Osteoblast (primary cell): Measurements from ENCODE around the gene SOX5. TPM values are rescaled to one million over a fixed set of nuclear protein-coding genes. Genes with fewer than 3 reads are reported as not detected.

ENCODE experiments used
- DNase-seq: peaks from one replicate; pipeline ENCODE4 v3.0.0; 2011; ENCODE audit warnings: low spot score, mixed read lengths; ENCODE audit not compliant: insufficient read length; ENCODE audit errors: missing footprints
- H2AFZ ChIP-seq: 2 replicates; pipeline ENCODE4 v1.6.0; 2011; ENCODE audit warnings: mild to moderate bottlenecking, low read length
- H3K27ac ChIP-seq: 2 replicates; pipeline ENCODE4 v1.5.1; 2011; ENCODE audit warnings: mild to moderate bottlenecking, low read depth, low read length, moderate library complexity
- H3K27me3 ChIP-seq: 2 replicates; pipeline ENCODE4 v1.6.0; 2012; ENCODE audit warnings: mild to moderate bottlenecking, control low read depth, inconsistent platforms, low read length, moderate library complexity; ENCODE audit not compliant: insufficient read depth
- H3K36me3 ChIP-seq: 2 replicates; pipeline ENCODE4 v1.5.1; 2011; ENCODE audit warnings: mild to moderate bottlenecking, low read length, control low read depth, moderate library complexity; ENCODE audit not compliant: insufficient read depth
- H3K4me1 ChIP-seq: 2 replicates; pipeline ENCODE4 v1.5.1; 2011; ENCODE audit warnings: mild to moderate bottlenecking, low read length, control low read depth, moderate library complexity; ENCODE audit not compliant: insufficient read depth
- H3K4me2 ChIP-seq: 2 replicates; pipeline ENCODE4 v1.6.0; 2011; ENCODE audit warnings: mild to moderate bottlenecking, low read length; ENCODE audit not compliant: insufficient read depth
- H3K4me3 ChIP-seq: fragments of 200-600 bp; sonication (generic); 3 replicates; pipeline ENCODE4 v1.5.1; 2012; ENCODE audit warnings: mild to moderate bottlenecking, low read length, inconsistent platforms; ENCODE audit not compliant: insufficient read depth
- H3K79me2 ChIP-seq: 2 replicates; pipeline ENCODE4 v1.6.0; 2012; ENCODE audit warnings: mild to moderate bottlenecking, low read length, control low read depth, inconsistent platforms; ENCODE audit not compliant: insufficient read depth
- H3K9me3 ChIP-seq: 2 replicates; pipeline ENCODE4 v1.5.1; 2011; ENCODE audit warnings: low read depth, low read length, control low read depth
- H4K20me1 ChIP-seq: 2 replicates; pipeline ENCODE4 v1.6.0; 2012; ENCODE audit warnings: mild to moderate bottlenecking, low read length, control low read depth; ENCODE audit not compliant: insufficient read depth
- CTCF ChIP-seq: IDR thresholded peaks from 2 replicates; pipeline ENCODE4 v1.5.1; 2011; ENCODE audit warnings: mild to moderate bottlenecking, low read depth, low read length, moderate library complexity; ENCODE audit errors: extremely low read depth
- total RNA-seq: library from RNA; depleted of rRNA; stranded (reverse); fragments of >200 nt; gene quantifications from 2 replicates; pipeline ENCODE4 v1.2.3, GENCODE V29; 2012

The SOX5 gene
- total RNA-seq, 1 donor: 5.1 TPM

- H3K4me1 ChIP-seq: no peaks in the 10 kb centered on the region
- DNase-seq: no peak
These were observed 178.1 kb downstream of the SOX5 start for GRCh38 chr12:23771240-23771949.

GRCh38 chr12:23770202-23770938 lies 179.1 kb downstream of the SOX5 start:
- Histone ChIP-seq H3K4me1 (no peaks in the 10 kb centered on the region), H3K9me3 (no peaks in the 10 kb centered on the region), H3K27me3 (no peaks in the 10 kb centered on the region), H3K4me3 (no peak overlapping the region), H3K4me2 (no peak overlapping the region), H2AFZ (no peak overlapping the region), H4K20me1 (no peaks in the 10 kb centered on the region), H3K36me3 (no peaks in the 10 kb centered on the region), H3K27ac (no peak overlapping the region), H3K79me2 (no peaks in the 10 kb centered on the region)
- no peak for DNase-seq
- TF ChIP-seq CTCF: no peak

More at GRCh38 chr12:23771240-23771949, 178.1 kb downstream of the SOX5 start:
- no peak for TF ChIP-seq CTCF
- Histone ChIP-seq H3K4me3 (no peak overlapping the region), H3K79me2 (no peaks in the 10 kb centered on the region), H4K20me1 (no peaks in the 10 kb centered on the region), H3K9me3 (no peaks in the 10 kb centered on the region), H3K4me2 (no peak overlapping the region), H3K36me3 (no peaks in the 10 kb centered on the region), H3K27me3 (no peaks in the 10 kb centered on the region), H3K27ac (no peak overlapping the region), H2AFZ (peak overlapping the region; percentile 54)

GRCh38 chr12:23767834-23768233 lies 181.6 kb downstream of the SOX5 start:
- no peak overlapping the region for H3K27ac ChIP-seq
- no peaks in the 10 kb centered on the region for H3K79me2 ChIP-seq
- no peaks in the 10 kb centered on the region for H3K27me3 ChIP-seq
- no peak for TF ChIP-seq CTCF
- H3K4me1 ChIP-seq: no peaks in the 10 kb centered on the region
- DNase-seq: no peak
- H2AFZ ChIP-seq: no peak overlapping the region
- no peak overlapping the region for H3K4me3 ChIP-seq
- H3K9me3 ChIP-seq: no peaks in the 10 kb centered on the region
- no peaks in the 10 kb centered on the region for H3K36me3 ChIP-seq
- no peaks in the 10 kb centered on the region for H4K20me1 ChIP-seq
- H3K4me2 ChIP-seq: no peak overlapping the region

GRCh38 chr12:23763724-23764123 lies 185.7 kb downstream of the SOX5 start:
- no peaks in the 10 kb centered on the region for H3K9me3 ChIP-seq
- H3K36me3 ChIP-seq: no peaks in the 10 kb centered on the region
- H3K4me2 ChIP-seq: no peak overlapping the region
- H3K27ac ChIP-seq: no peak overlapping the region
- H3K79me2 ChIP-seq: no peaks in the 10 kb centered on the region
- H3K4me1 ChIP-seq: no peaks in the 10 kb centered on the region
- DNase-seq: no peak
- H3K4me3 ChIP-seq: no peak overlapping the region
- no peaks in the 10 kb centered on the region for H4K20me1 ChIP-seq
- no peaks in the 10 kb centered on the region for H3K27me3 ChIP-seq
- no peak overlapping the region for H2AFZ ChIP-seq
- no peak for TF ChIP-seq CTCF
